ENCODE data around the gene PLEKHM3.
"Not testable (repeated sequence)": the region's sequence is repeated elsewhere in the genome, so short reads cannot be mapped to it uniquely, and the experiment has no call there.

The PLEKHM3 gene

DNA sequence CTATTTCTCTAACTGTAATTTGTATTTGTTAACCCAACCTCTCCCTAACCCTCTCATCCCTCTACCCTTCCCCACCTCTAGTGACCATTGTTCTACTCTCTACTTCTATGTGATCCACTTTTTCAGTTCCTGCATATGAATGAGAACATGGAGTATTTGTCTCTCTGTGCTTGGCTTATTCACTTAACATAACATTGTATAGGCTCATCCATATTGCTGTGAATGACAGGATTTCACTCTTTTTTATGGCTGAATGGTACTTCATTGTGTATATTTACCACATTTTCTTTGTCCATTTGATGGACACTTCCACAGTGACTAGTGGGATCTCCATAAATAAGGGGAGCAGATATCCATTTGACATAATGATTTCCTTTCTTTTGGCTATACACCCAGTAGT lies 103.7 kb downstream of the PLEKHM3 start:
- no peak for DNase-seq (ENCODE audit: low read depth in 2 of 2)

- DNase-seq (ENCODE audit: low read depth in 2 of 2), result no peak
Observed at GRCh38 chr2:207920721-207921120, 104.6 kb downstream of the PLEKHM3 start.

GRCh38 chr2:207920321-207920720 lies 105.0 kb downstream of the PLEKHM3 start:
- no peak for DNase-seq (ENCODE audit: low read depth in 2 of 2)

DNA sequence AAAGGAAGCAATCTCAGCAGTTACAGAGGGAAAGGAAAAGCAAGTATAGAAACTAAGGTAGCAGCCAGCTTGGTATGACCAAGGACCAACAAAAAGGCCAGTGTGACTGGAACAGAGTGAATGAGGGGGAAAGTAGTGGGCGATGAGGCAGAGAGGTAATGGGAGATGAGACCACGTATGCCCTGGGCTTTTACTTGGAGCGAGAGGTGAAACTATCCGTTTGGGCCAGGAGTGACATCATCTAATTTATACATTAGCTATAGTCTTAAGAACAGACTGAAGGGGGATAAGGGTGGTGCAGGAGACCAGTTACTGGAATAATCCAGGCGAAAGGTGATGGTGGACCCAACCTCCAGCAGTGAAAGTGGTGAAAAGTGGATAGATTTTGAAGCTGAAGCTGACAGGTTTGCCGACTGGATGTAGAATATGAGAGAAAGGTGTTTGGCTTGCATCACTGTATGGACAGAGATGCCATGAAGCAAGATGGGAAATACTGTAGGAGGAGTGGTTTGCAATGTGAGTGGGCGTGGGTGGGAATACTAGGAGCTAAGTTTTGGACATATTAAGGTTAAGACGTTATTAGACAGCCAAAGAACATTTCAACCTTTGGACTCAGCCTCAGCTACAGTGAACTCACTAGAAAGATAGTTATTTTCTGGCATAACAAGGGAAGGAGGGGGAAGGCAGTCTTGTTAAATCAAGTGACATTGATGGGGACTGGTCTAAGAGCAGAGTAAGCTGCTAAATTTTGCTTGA lies 106.0 kb downstream of the PLEKHM3 start:
- no peak for DNase-seq (ENCODE audit: low read depth in 2 of 2)

DNA sequence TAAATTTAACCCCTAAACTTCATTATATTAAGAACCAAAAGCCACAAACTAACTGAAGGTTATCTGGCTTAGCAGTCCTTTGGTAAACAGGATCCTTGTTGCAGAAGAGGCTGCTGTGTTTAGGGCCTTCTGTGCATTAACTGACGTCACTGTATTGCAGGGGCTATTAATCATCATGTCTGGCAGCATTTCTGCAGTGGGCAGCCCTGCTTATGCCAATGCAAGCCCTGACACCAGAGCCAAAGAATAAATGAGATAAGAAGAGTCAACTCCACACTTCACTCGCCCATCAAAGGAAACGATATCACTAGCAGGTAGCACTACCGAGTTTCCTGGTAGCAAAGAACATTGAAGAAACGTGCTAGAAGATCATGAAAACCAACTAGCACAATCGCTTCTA lies 110.6 kb downstream of the PLEKHM3 start:
- DNase-seq (ENCODE audit: low read depth in 2 of 2), result no peak

DNA sequence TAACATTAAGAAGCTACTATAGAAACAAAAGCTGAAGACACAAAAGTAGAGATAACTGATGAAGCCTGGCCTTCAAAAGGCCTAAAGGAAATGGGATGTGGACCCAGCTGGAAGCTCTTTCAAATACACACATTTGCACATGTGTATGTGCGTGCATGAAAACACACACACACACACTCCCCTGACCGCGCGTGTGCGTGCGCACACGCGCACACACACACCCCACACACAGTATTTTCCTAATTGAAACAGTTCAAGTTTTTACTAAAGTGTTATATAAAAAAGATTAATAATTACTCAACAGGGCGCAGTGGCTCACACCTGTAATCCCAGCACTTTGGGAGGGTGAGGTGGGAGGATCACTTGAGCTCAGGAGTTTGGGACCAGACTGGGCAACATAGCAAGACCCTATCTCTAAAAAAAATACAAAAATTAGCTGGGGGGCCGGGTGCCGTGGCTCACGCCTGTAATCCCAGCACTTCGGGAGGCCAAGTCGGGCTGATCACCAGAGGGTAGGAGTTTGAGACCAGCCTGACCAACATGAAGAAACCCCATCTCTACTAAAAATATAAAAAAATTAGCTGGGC lies 111.5 kb downstream of the PLEKHM3 start:
- no peak for DNase-seq (ENCODE audit: low read depth in 2 of 2)

GRCh38 chr2:207911856-207912255 lies 113.5 kb downstream of the PLEKHM3 start:
- no peak for DNase-seq (ENCODE audit: low read depth in 2 of 2)

GRCh38 chr2:207911215-207911614 lies 114.1 kb downstream of the PLEKHM3 start:
- DNase-seq (ENCODE audit: low read depth in 2 of 2), result no peak

DNA sequence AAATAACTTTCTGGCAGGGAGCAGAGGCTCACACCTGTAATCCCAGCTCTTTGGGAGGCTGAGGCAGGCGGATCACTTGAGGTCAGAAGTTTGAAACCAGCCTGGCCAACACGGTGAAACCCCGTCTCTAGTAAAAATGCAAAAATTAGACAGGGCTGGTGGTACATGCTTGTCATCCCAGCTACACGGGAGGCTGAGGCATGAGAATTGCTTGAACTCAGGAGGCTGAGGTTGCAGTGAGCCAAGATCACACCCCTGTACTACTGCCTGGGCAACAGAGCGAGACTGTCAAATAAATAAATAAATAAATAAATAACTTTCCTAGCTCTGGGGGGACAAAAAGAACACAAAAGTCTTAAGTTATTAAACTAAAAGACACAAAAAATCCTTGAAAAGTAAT lies 118.8 kb downstream of the PLEKHM3 start:
- not testable (repeated sequence) for DNase-seq (ENCODE audit: low read depth in 2 of 2)

GRCh38 chr2:207905546-207905945 lies 119.8 kb downstream of the PLEKHM3 start:
- no peak for DNase-seq (ENCODE audit: low read depth in 2 of 2)

DNA sequence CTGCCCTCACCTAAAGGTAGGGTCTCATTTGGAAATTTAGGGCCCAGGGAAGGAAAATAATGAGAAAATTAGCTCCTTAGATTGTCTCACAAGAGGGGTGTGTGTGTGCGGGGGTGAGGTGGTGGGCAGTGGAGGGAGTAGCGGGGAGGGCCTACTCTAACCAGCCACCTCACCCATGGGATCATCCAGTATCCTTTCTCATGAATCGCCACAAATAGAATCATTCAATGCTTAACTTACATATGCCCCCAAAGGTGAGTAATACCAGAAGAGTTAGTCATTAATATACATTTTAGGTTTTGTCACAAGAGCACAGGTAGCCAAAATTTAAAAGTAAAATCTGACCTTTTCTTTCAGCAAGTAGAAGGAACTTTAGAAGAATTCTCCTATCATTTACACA lies 122.1 kb downstream of the PLEKHM3 start:
- no peak for DNase-seq (ENCODE audit: low read depth in 2 of 2)

DNA sequence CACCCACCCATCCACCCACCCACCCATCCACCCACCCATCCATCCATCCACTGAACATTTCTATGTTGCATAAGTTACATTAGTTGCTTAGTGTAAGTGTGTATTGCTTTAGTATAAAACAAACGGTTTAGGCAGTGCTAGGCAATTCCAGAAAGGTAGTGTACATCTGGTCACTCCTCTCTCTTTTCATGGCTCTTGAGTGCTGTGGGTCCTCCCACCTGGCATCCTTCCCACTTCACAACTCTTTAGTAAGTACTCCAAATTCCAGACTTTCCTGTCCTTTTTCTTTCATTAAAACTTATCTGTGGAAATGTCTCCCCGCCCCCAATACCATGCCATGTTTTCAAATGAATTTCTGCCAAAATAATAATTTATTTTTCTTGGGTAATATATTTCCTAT lies 122.5 kb downstream of the PLEKHM3 start:
- DNase-seq (ENCODE audit: low read depth in 2 of 2), result no peak

DNA sequence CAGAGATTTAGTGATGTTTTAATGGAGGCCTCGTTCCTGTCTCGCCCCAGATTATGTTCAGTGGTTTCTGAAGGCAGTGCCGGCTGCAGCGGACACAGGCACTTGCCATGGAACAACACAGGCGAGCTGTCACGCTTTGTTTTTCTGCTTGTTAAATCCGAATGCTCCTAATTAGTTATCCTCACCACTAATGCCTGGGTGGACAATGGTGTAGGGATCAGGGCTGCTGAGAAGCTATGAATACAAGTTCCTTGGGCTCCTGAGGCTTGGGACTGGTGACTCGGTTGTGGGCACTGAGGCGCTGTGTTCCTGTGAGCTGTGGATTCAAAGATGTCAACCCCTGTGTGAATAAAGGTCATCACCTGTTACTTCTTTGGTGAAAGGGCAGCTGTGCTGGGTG lies 123.5 kb downstream of the PLEKHM3 start:
- DNase-seq (ENCODE audit: low read depth in 2 of 2), result no peak

GRCh38 chr2:207901401-207901800 lies 123.9 kb downstream of the PLEKHM3 start:
- DNase-seq (ENCODE audit: low read depth in 2 of 2), result no peak

GRCh38 chr2:207898354-207898695 lies 127.0 kb downstream of the PLEKHM3 start:
- DNase-seq (ENCODE audit: low read depth in 2 of 2), result no peak

DNA sequence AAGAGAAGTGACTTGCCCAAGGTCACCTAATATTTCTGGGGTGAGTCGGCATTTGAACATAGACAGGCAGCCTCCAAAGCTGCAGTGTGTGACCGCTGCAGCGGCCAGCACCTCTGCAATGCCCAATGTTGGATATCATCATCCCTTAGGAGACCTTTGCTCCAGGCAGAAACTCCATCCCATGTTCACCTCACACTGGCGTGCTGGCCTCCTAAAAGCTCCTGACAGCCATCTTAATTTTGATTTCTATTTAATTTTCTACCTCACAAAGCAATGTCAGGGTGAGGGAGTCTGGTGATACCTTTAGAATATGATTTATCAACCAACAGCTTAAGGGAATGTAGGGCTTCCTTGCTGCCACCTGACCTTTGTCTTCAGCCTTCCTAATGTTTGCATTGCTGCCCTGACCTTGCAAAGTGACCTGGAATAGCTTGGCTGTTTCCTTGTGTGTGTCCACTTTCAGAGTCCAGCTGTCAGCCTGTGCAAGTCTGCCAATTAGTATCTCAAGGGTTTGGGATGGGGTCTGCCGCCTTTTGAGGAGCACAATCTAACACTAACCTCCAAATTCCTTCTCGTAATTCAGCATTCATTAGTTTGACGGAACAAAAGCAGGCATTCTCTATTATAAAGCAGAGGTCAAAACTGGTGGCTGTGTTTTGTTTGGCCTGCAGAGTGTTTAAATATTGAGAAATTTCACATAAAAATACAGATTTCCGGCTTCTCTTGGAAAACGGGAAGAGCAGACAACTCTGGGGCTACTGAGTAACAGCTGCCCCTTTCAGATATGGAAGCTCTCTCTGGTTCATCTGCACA lies 127.6 kb downstream of the PLEKHM3 start:
- DNase-seq (ENCODE audit: low read depth in 2 of 2), result no peak

DNA sequence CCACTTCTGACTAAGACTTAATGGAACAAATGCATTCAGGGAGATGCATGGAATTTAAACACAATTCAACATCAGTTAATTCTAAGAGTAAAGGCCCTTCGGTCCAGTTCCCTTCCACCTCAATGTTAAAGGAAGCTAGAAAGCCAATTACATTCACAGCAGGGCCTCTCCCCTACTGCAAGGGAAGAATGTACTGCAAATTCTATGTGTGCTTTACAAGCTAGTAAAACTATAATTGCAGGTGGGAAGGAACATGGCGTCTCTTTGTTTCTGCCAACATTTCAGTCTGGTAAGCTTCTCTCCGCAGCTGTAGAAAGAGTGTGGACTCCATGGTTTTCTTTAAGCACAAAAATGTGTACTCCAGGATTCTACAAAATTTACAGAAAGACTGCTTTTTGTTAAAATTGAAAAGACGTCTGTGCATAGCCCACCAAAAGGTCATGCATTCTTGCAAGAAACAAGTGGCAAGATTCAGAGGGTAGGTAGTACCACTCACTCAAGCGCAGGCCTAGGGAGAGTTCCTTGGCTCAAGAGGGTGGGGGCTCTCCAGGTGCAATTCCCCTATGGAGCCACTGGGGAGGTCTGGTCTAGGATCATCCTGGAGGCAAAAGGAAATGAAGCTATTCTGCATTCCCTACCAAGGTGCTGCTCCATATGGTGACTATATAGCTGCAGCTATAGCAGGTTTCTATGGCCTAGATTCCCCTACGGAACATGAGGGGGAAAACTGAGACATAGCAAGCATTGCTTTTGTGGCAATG lies 128.6 kb downstream of the PLEKHM3 start:
- DNase-seq (ENCODE audit: low read depth in 2 of 2), result no peak

DNA sequence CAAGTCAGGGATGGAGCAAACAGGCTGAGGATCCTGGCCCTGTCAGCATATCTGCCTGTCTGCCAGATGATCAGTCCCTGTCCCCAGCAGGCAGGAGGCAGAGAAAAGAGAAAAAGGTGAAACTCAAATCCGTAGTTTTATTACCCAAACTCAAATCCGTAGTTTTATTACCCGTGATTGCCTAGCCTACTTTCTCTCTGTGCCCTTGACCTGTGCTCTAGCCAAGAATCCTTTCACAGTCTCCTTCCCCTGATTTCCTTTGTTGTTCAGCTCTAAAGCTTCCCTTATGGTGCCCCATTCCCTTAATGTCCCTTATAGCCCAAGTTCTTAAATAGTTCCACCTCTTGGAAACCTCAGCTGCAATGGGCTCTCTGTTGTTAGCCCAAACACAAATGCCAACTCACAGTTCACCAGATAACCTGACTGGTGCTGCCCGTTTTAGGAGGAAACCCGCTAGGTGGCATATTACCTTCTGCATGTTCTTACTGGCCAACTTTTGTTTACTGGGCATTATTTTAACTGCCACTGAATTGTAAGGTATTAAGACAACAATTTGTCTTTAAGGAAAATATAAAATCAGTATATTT lies 130.0 kb downstream of the PLEKHM3 start:
- no peak for DNase-seq (ENCODE audit: low read depth in 2 of 2)

- DNase-seq (ENCODE audit: low read depth in 2 of 2), result no peak
Observed at GRCh38 chr2:207892716-207893402, 132.5 kb downstream of the PLEKHM3 start.

GRCh38 chr2:207891086-207891844 lies 134.1 kb downstream of the PLEKHM3 start:
- no peak for DNase-seq (ENCODE audit: low read depth in 2 of 2)
